GM18867 (cell line): ENCODE results near the gene DEDD.

Experiments
- ATAC-seq: cut with Tn5 transposase; IDR thresholded peaks from one replicate; pipeline ENCODE4 v1.9.1; 2021; ENCODE audit warnings: mild to moderate bottlenecking, moderate library complexity; ENCODE audit not compliant: unreplicated experiment

The DEDD gene

GRCh38 chr1:161077426-161077825, 55.0 kb downstream of the DEDD start:
- ATAC-seq = no peak

DNA sequence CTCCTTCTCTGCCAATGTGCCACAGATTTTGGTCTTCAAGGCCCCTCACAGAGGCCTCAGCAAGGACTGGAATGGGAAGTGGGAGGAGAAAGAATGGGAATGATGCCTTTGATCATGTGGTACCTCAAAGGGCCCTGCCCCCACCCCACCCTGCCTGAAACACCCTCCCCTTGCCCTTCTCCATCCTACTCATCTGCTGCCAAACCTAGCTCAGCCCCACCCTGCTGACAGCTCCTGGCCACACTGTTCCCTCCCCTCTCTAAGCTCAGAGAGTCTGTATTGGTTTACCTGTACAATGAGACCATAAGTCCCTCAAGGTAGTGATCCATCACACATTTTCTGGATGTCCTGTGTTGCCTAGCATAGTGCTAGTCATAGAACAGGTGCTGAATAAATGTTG, 56.1 kb downstream of the DEDD start:
- ATAC-seq = no peak

DNA sequence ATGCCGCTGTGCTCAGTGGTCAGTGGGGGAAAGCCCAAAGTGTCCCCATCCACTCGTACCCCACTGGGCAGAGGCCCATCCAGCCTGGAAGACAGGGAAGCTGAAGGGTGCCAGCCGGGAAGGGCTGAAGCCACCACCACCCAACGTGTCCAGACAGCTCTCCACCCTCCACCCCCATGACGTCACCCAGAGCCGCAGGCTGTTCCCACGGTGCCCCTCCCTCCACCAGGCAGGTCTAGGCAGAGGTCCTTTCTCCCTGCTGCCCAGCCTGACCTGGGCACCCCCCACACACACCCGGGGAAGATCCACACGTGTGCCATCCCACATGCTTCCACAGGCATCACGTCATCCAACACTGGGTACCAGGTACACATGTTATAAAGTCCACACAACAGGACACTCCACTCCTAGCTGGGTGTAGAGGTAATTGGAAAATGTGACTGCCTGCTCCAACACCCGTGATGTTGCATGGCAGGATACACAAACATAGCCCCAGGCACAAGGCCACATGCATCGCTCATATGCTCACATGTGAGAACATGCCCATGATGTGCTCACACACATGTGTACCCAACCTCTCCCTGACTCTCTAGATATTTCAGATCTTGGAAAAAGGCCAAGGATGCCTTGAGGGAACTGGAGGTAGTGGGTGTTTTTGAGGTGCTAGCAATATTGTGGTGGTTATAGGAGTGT, 57.6 kb downstream of the DEDD start:
- no peak for ATAC-seq

GRCh38 chr1:161073474-161074121, 58.9 kb downstream of the DEDD start:
- no peak for ATAC-seq

- no peak for ATAC-seq
These were observed 59.6 kb downstream of the DEDD start for GRCh38 chr1:161072751-161073449.

DNA sequence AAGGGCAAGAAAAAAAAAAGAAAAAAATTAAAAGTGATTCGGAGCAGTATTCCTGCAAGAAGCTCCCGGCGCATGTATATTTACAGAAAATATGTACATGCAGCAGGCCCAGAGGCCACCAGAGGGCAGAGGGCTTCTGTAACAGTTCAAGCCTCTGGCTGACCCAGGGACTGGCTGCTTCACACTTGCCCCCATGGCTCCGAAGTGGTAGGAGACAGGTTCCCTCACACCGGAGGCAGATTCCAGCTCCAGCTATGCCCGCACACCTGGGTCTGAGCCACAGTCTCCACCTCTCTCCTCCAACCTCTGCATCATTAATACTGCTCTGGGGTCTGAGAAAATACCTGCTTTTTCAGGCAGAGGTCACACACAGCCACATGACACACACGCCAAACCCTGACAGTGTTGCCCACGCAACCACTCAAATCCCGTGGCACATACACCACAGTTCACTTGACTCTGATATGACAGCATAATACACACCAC, 60.5 kb downstream of the DEDD start:
- no peak for ATAC-seq
